GM12873 (cell line): Measurements from ENCODE around the gene HOXA3.
A peak's percentile ranks its signal among the peaks of the same experiment; 100 is the strongest.

ENCODE experiments used
- CTCF ChIP-seq: IDR thresholded peaks from 2 replicates; pipeline ENCODE4 v1.5.1; 2012; ENCODE audit warnings: low read depth, mild to moderate bottlenecking, moderate library complexity, low read length, control low read depth; ENCODE audit not compliant: insufficient read depth; ENCODE audit errors: missing control alignments

The HOXA3 gene

GRCh38 chr7:27151341-27151930, 947 bp downstream of the HOXA3 start:
- no peak for TF ChIP-seq CTCF

GRCh38 chr7:27150568-27151340, 1.6 kb downstream of the HOXA3 start:
- peak; percentile 80 for TF ChIP-seq CTCF

- no peak for TF ChIP-seq CTCF
These were observed 2.4 kb downstream of the HOXA3 start for GRCh38 chr7:27149842-27150567.

DNA sequence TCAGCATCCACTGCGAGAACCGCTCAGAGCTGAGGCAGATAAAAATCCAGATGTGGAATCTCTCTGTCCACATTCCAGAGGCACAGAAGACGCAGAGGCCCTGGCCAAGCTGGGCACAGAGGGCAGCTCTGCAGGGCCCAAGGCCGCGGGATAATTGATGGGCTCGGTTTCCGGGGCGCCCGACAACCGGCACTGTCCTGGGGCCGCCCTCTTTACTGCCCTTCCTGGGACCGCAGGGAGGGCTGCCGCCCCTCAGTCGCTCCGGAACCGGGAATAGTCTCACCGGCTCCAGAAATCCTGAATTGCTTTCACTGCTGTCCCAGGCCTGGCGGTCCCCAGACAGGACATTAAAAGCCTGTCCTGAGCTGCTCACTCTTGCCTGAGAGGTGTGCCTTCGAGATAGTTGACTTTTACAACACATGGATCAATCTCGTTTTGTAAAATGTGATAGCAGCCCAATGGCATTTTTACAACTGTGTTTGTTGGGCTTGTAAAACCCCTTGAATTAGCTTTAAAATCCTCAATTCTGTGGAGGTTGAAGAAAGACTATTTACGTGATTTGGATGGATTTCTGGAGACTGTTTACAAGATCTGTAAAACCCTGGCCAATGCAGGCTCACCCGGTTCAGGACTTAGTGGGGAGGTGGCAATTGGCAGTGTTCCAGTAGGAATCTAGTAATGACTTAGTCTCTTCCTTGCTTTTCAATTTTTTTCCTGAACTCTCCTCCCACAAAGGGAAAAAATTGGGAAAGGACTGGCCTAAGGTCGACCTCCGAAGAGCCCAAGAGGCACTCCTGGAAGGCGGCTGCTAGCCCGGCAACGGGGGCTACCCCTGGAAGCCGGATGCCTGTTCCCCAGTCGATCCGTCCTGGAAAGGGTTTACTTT, 3.4 kb downstream of the HOXA3 start:
- TF ChIP-seq CTCF = no peak

DNA sequence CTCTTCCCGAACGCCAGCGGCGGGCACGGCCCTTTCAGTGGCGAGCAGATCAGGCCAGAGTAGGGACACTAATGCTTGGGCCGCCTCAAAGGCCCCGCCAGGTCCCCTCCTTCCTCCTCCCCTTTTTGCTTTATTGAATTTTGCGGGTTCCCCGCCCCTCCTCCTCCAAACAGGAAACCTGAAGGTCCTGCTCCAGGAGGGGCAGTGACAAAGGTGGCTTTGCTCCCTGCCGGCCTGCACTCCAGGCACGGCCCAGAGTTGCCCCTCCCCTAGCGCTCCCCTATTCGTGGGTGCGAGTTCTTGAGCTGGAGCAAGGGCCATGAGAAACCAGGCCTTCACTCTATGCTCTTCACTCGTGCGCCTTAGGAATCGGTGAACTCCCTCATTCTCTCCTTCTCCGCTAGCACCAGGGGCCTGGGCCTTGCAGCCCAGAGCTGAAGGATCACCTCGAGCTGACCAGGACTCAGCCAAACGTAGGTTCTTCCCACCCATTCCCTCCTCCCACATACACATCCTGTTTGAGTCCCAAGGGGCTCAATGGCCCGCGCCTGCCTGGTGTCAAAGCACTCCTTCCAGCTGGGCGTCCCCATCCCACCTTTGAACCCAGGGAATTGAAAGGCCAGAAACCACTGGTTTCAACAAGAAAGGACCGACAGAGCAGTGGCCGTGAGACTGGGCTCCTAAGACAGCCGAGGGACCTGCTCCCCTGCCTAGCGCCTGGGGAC, 4.2 kb downstream of the HOXA3 start:
- no peak for TF ChIP-seq CTCF

- no peak for TF ChIP-seq CTCF
These were observed 5.0 kb downstream of the HOXA3 start, which contains the start of gene HOXA6 for GRCh38 chr7:27147199-27148030. Gene HOXA6, minus strand, starts transcription at chr7:27147774. Its CDS starts 25 bp downstream, at chr7:27147749.
